DND-41 (cell line): Measurements from ENCODE around the gene NPPB.

Experiments
- ATAC-seq: fragments of 200-7000 bp; cut with Tn5 transposase; 3 replicates; pipeline ENCODE4 v1.9.1; 2021; ENCODE audit warnings: low read depth; ENCODE audit not compliant: insufficient read depth
- DNase-seq: peaks from one replicate; pipeline ENCODE4 v3.0.0-alpha.2; 2020
- H2AFZ ChIP-seq: 2 replicates; pipeline ENCODE4 v1.6.0; 2012; ENCODE audit warnings: low read depth, low read length
- H3K27ac ChIP-seq: 2 replicates; pipeline ENCODE4 v1.5.1; 2012; ENCODE audit warnings: low read length, inconsistent platforms
- H3K27me3 ChIP-seq: fragments of 200-600 bp; sonication (generic); 2 replicates; pipeline ENCODE4 v1.6.0; 2012; ENCODE audit warnings: low read length, mild to moderate bottlenecking, inconsistent platforms; ENCODE audit not compliant: insufficient read depth, poor library complexity
- H3K36me3 ChIP-seq: 2 replicates; pipeline ENCODE4 v1.5.1; 2012; ENCODE audit warnings: low read length, inconsistent platforms; ENCODE audit not compliant: insufficient read depth
- H3K4me1 ChIP-seq: 2 replicates; pipeline ENCODE4 v1.5.1; 2012; ENCODE audit warnings: mild to moderate bottlenecking, low read length; ENCODE audit not compliant: insufficient read depth
- H3K4me2 ChIP-seq: 2 replicates; pipeline ENCODE4 v1.6.0; 2012; ENCODE audit warnings: mild to moderate bottlenecking, moderate library complexity, low read length, inconsistent platforms; ENCODE audit not compliant: insufficient read depth
- H3K4me3 ChIP-seq, 2 experiments: fragments of 200-600 bp in 1 of 2; shearing (Covaris generic) in 1 of 2; 2 replicates each; pipeline ENCODE4 v1.5.1; 2012 to 2016; ENCODE audit warnings: inconsistent platforms in 2 of 2, low read length in 2 of 2, mild to moderate bottlenecking in 2 of 2, low read depth in 1 of 2, moderate library complexity in 1 of 2
- H3K79me2 ChIP-seq: 2 replicates; pipeline ENCODE4 v1.6.0; 2012; ENCODE audit warnings: low read length, inconsistent platforms; ENCODE audit not compliant: insufficient read depth
- H3K9ac ChIP-seq: 2 replicates; pipeline ENCODE4 v1.6.0; 2012; ENCODE audit warnings: low read depth, mild to moderate bottlenecking, inconsistent platforms, low read length, moderate library complexity
- H3K9me3 ChIP-seq: 2 replicates; pipeline ENCODE4 v1.5.1; 2012; ENCODE audit warnings: low read length, moderate library complexity, mild to moderate bottlenecking, inconsistent platforms; ENCODE audit not compliant: insufficient read depth, severe bottlenecking
- H4K20me1 ChIP-seq: 2 replicates; pipeline ENCODE4 v1.6.0; 2012; ENCODE audit warnings: low read length; ENCODE audit not compliant: insufficient read depth
- CTCF ChIP-seq: IDR thresholded peaks from 2 replicates; pipeline ENCODE4 v1.5.1; 2012; ENCODE audit warnings: borderline replicate concordance, low read length, moderate library complexity, mild to moderate bottlenecking; ENCODE audit not compliant: poor library complexity, severe bottlenecking; ENCODE audit errors: extremely low read depth
- EZH2 ChIP-seq: IDR thresholded peaks from 3 replicates; pipeline ENCODE4 v1.6.1; 2012; ENCODE audit warnings: borderline replicate concordance, low read depth, mild to moderate bottlenecking, moderate library complexity, low read length, inconsistent platforms; ENCODE audit not compliant: severe bottlenecking

The NPPB gene

GRCh38 chr1:11847667-11848372 lies 10.9 kb downstream of the NPPB start, which contains the start of gene NPPA:
Gene NPPA (minus strand): TSS chr1:11847783. CDS start chr1:11847684, 99 bp downstream.
- no peak for DNase-seq
- Histone ChIP-seq H2AFZ (no peak within 1 kb of the TSS), H4K20me1 (peaks cover 26% of the 10 kb centered on the region), H3K9me3 (no peaks in the 10 kb centered on the region), H3K4me2 (no peak within 1 kb of the TSS), H3K27me3 (no peaks in the 10 kb centered on the region), H3K27ac (no peak within 1 kb of the TSS), H3K36me3 (peaks cover 19% of the 10 kb centered on the region; the same call in 1 of the 2 replicates), H3K79me2 (no peaks in the 10 kb centered on the region), H3K4me1 (no peaks in the 10 kb centered on the region), H3K9ac (no peak within 1 kb of the TSS), H3K4me3 (no peak within 1 kb of the TSS)
- no peak for ATAC-seq
- TF ChIP-seq CTCF: no peak
- TF ChIP-seq EZH2: no peak

GRCh38 chr1:11845641-11846335 lies 13.0 kb downstream of the NPPB start:
- peaks cover 39% of the 10 kb centered on the region for H3K36me3 ChIP-seq
- no peaks in the 10 kb centered on the region for H3K4me1 ChIP-seq
- H3K9ac ChIP-seq: no peak overlapping the region
- no peaks in the 10 kb centered on the region for H3K27me3 ChIP-seq
- no peak overlapping the region for H3K4me2 ChIP-seq
- H3K4me3 ChIP-seq: no peak overlapping the region
- no peak overlapping the region for H3K27ac ChIP-seq
- no peaks in the 10 kb centered on the region for H3K79me2 ChIP-seq
- H4K20me1 ChIP-seq: peaks cover 39% of the 10 kb centered on the region
- H3K9me3 ChIP-seq: no peaks in the 10 kb centered on the region
- H2AFZ ChIP-seq: no peak overlapping the region
- no peak for TF ChIP-seq EZH2
- no peak for TF ChIP-seq CTCF
- ATAC-seq (no peak), DNase-seq (no peak)

GRCh38 chr1:11842154-11843041 lies 16.3 kb downstream of the NPPB start:
- Histone ChIP-seq H3K4me2 (no peak overlapping the region), H3K27ac (no peak overlapping the region), H3K27me3 (no peaks in the 10 kb centered on the region), H3K9ac (no peak overlapping the region), H3K9me3 (no peaks in the 10 kb centered on the region), H3K79me2 (no peaks in the 10 kb centered on the region), H2AFZ (no peak overlapping the region), H3K36me3 (peaks cover 73% of the 10 kb centered on the region), H4K20me1 (peaks cover 42% of the 10 kb centered on the region), H3K4me3 (no peak overlapping the region), H3K4me1 (no peaks in the 10 kb centered on the region)
- no peak for TF ChIP-seq CTCF
- no peak for TF ChIP-seq EZH2
- DNase-seq: no peak
- no peak for ATAC-seq
